Activated CD4-positive, alpha-beta memory T cell treated with anti-CD3 and anti-CD28 coated beads, Interleukin-2, amount 10 ng/mL, durations not matched to agents 7 days and 5 days (primary cell): ENCODE data around the gene CFH. TPM values are rescaled to one million over a fixed set of nuclear protein-coding genes. Genes with fewer than 3 reads are reported as not detected.
"Not testable (repeated sequence)": the region's sequence is repeated elsewhere in the genome, so short reads cannot be mapped to it uniquely, and the experiment has no call there.

Experiments
- CTCF ChIA-PET: fragments of 350-600 bp; sonication (Branson Sonifier 250); formaldehyde crosslinking; loops from one replicate; lab custom pipeline; 2021; ENCODE audit warnings: antibody characterized with exemption, inconsistent platforms; lab: Charles Lee
- POLR2A ChIA-PET: fragments of 350-600 bp; sonication (Branson Sonifier 250); formaldehyde crosslinking; loops from one replicate; lab custom pipeline; 2021; ENCODE audit warnings: antibody characterized with exemption; lab: Charles Lee
- DNase-seq: peaks from one replicate; pipeline ENCODE4 v3.0.0-alpha.2; 2020
- H3K27ac Mint-ChIP-seq: one replicate; pipeline ENCODE4 v1.8.0; 2021; ENCODE audit warnings: mild to moderate bottlenecking, mixed read lengths
- H3K27me3 Mint-ChIP-seq: one replicate; pipeline ENCODE4 v1.8.0; 2021; ENCODE audit warnings: mixed read lengths
- H3K36me3 Mint-ChIP-seq: one replicate; pipeline ENCODE4 v1.8.0; 2021; ENCODE audit warnings: low read depth, mixed read lengths
- H3K4me1 Mint-ChIP-seq: one replicate; pipeline ENCODE4 v1.8.0; 2021; ENCODE audit warnings: mixed read lengths
- H3K4me3 Mint-ChIP-seq: one replicate; pipeline ENCODE4 v1.8.0; 2021; ENCODE audit warnings: mild to moderate bottlenecking, mixed read lengths
- H3K9me3 Mint-ChIP-seq: one replicate; pipeline ENCODE4 v1.8.0; 2021; ENCODE audit warnings: mixed read lengths
- total RNA-seq, 2 experiments: library from RNA; stranded (reverse); gene quantifications; one replicate each; pipeline ENCODE4 v1.2.3, GENCODE V29; 2021

The CFH gene
- total RNA-seq, 2 experiments from 2014 or later = 22.9 to 23.6 TPM

GRCh38 chr1:196794103-196794502 lies 142.3 kb downstream of the CFH start:
- H3K27ac Mint-ChIP-seq, H3K4me3 Mint-ChIP-seq, H3K27me3 Mint-ChIP-seq, H3K9me3 Mint-ChIP-seq, CTCF ChIA-PET, POLR2A ChIA-PET, H3K36me3 Mint-ChIP-seq, DNase-seq, H3K4me1 Mint-ChIP-seq: not testable (repeated sequence)

Other genes starting within 250 kb of the CFH start
- not detected for gene KCNT2, start 43.6 kb upstream of the CFH start, total RNA-seq
- gene CFHR3, start 122.8 kb downstream of the CFH start, total RNA-seq = not detected
- not detected for gene CFHR1, start 167.7 kb downstream of the CFH start, total RNA-seq
- not detected for gene CFHR4, start 236.0 kb downstream of the CFH start, total RNA-seq